ENCODE measurements around the gene AKR1C2.

DNA sequence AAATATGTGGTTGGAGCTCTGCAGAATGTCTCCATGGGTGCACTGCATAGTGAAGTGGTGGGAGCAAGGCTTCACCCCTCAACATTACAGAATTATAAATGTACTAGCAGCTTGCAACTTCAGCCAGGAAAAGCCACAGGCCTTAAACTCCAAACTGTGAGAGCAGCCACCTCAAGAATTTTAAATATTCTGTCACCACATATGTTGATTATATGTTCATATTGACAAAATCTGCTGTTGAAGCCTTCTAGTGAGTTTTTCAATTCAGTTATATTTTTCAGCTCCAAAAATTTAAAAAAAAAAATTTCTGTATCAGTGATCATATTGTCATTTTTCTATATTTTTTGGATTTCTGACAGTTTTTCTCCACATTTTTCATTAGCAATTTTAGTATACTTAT, 30.9 kb upstream of the AKR1C2 start:
- TF ChIP-seq, protein P1, sequence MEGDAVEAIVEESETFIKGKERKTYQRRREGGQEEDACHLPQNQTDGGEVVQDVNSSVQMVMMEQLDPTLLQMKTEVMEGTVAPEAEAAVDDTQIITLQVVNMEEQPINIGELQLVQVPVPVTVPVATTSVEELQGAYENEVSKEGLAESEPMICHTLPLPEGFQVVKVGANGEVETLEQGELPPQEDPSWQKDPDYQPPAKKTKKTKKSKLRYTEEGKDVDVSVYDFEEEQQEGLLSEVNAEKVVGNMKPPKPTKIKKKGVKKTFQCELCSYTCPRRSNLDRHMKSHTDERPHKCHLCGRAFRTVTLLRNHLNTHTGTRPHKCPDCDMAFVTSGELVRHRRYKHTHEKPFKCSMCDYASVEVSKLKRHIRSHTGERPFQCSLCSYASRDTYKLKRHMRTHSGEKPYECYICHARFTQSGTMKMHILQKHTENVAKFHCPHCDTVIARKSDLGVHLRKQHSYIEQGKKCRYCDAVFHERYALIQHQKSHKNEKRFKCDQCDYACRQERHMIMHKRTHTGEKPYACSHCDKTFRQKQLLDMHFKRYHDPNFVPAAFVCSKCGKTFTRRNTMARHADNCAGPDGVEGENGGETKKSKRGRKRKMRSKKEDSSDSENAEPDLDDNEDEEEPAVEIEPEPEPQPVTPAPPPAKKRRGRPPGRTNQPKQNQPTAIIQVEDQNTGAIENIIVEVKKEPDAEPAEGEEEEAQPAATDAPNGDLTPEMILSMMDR (IDR thresholded peaks at IDR 0.05): no peak
- TF ChIP-seq POLR2A (IDR thresholded peaks at IDR 0.05): no peak
- no peak for TF ChIP-seq EP300 (IDR thresholded peaks at IDR 0.05)
